HCT116 (cell line): ENCODE results near the gene PFDN2. TPM values are rescaled to one million over a fixed set of nuclear protein-coding genes. Genes with fewer than 3 reads are reported as not detected.

Experiments used
- ATAC-seq: fragments of 200-7000 bp; cut with Tn5 transposase; 2 replicates; pipeline ENCODE4 v1.9.1; 2020; ENCODE audit warnings: mild to moderate bottlenecking, moderate library complexity
- BruUV-seq: library from RNA; stranded (reverse); fragments of 400-500 nt; replicated peaks from 2 replicates; lab custom pipeline; 2021; lab: Mats Ljungman, UMichigan
- CTCF ChIA-PET: fragments of 300-600 bp; sonication (Branson Sonifier 250); formaldehyde crosslinking; loops from one replicate; lab custom pipeline; 2021; ENCODE audit warnings: antibody characterized with exemption; lab: Charles Lee
- POLR2A ChIA-PET: fragments of 300-600, 350-600 bp; sonication (Branson Sonifier 250); formaldehyde crosslinking; loops from one replicate; lab custom pipeline; 2021; ENCODE audit warnings: antibody characterized with exemption; lab: Charles Lee
- RAD21 ChIA-PET, 2 experiments: fragments of 300-600 bp; sonication (Branson Sonifier 250); formaldehyde crosslinking; loops; one replicate each; lab custom pipeline; 2023; ENCODE audit warnings: low total read pairs in 2 of 2; ENCODE audit not compliant: uncharacterized antibody in 2 of 2, unreplicated experiment in 2 of 2, low non-redundant PET in 1 of 2; lab: Charles Lee
- DNase-seq: peaks from one replicate; pipeline ENCODE4 v3.0.0-alpha.2; 2010; ENCODE audit warnings: low read depth, low spot score
- H2AFZ ChIP-seq: fragments of 200-600 bp; shearing (Covaris generic), sonication (generic); 2 replicates; pipeline ENCODE4 v1.6.1; 2017; ENCODE audit warnings: low read depth, mixed run types, mixed read lengths, antibody characterized with exemption, low read length; ENCODE audit not compliant: poor library complexity, severe bottlenecking
- H3K27ac ChIP-seq: 2 replicates; pipeline ENCODE4 v1.5.1; 2012; ENCODE audit warnings: low read depth, low read length
- H3K27me3 ChIP-seq: fragments of 200-600 bp; sonication (generic); 2 replicates; pipeline ENCODE4 v1.6.1; 2016; ENCODE audit warnings: mixed run types, low read length, mixed read lengths; ENCODE audit not compliant: insufficient read depth
- H3K36me3 ChIP-seq, 2 experiments: fragments of 200-500 bp in 1 of 2; fragments of 200-600 bp in 1 of 2; sonication (Bioruptor generic) in 1 of 2; sonication (generic) in 1 of 2; 2 replicates each; pipeline versions ENCODE4 v1.5.1 to v1.6.1; 2014 to 2016; ENCODE audit warnings: low read length in 2 of 2, inconsistent platforms in 1 of 2, mixed read lengths in 1 of 2, mixed run types in 1 of 2; ENCODE audit not compliant: insufficient read depth in 2 of 2, control insufficient read depth in 1 of 2
- H3K4me1 ChIP-seq, 2 experiments: fragments of 200-600 bp in 1 of 2; sonication (generic) in 1 of 2; 2 replicates each; pipeline versions ENCODE4 v1.5.1 to v1.6.1; 2012 to 2017; ENCODE audit warnings: low read length in 2 of 2, inconsistent platforms in 1 of 2, mild to moderate bottlenecking in 1 of 2, mixed read lengths in 1 of 2, mixed run types in 1 of 2, moderate library complexity in 1 of 2; ENCODE audit not compliant: insufficient read depth in 2 of 2, control insufficient read depth in 1 of 2
- H3K4me2 ChIP-seq: fragments of 200-600 bp; sonication (generic); 2 replicates; pipeline ENCODE4 v1.6.1; 2017; ENCODE audit warnings: mixed run types, low read length, mixed read lengths
- H3K4me3 ChIP-seq, 2 experiments: fragments of 200-600 bp in 1 of 2; sonication (generic) in 1 of 2; replicated peaks in 1 of 2; 2 replicates each; pipeline ENCODE4 v1.5.1; 2011 to 2016; ENCODE audit warnings: low read length in 2 of 2, control low read depth in 1 of 2, low read depth in 1 of 2, mild to moderate bottlenecking in 1 of 2, mixed read lengths in 1 of 2, mixed run types in 1 of 2
- H3K79me2 ChIP-seq: fragments of 200-600 bp; sonication (generic); 2 replicates; pipeline ENCODE4 v1.6.1; 2017; ENCODE audit warnings: mild to moderate bottlenecking, mixed run types, low read length, moderate library complexity, mixed read lengths; ENCODE audit not compliant: insufficient read depth
- H3K9ac ChIP-seq: fragments of 200-600 bp; sonication (generic); 2 replicates; pipeline ENCODE4 v1.6.1; 2016; ENCODE audit warnings: low read length, mixed read lengths
- H3K9me2 ChIP-seq: fragments of 200-600 bp; sonication (generic), shearing (Covaris generic); 2 replicates; pipeline ENCODE4 v1.6.1; 2017; ENCODE audit warnings: mixed run types, mild to moderate bottlenecking, moderate library complexity; ENCODE audit not compliant: insufficient read depth
- H3K9me3 ChIP-seq, 2 experiments: fragments of 200-500 bp in 1 of 2; fragments of 200-600 bp in 1 of 2; sonication (Bioruptor generic) in 1 of 2; sonication (generic) in 1 of 2; 2 replicates each; pipeline ENCODE4 v1.6.1; 2014 to 2017; ENCODE audit warnings: low read length in 2 of 2, mixed read lengths in 2 of 2, inconsistent platforms in 1 of 2, low read depth in 1 of 2, mild to moderate bottlenecking in 1 of 2, mixed run types in 1 of 2, moderate library complexity in 1 of 2; ENCODE audit not compliant: control insufficient read depth in 1 of 2, insufficient read depth in 1 of 2
- H4K20me1 ChIP-seq: fragments of 200-600 bp; sonication (generic), shearing (Covaris generic); 2 replicates; pipeline ENCODE4 v1.6.1; 2017; ENCODE audit warnings: mixed run types, mild to moderate bottlenecking, moderate library complexity; ENCODE audit not compliant: insufficient read depth
- CEBPB ChIP-seq: IDR thresholded peaks from 2 replicates; pipeline ENCODE4 v1.6.1; 2012; ENCODE audit warnings: low read depth
- EGR1 ChIP-seq: IDR thresholded peaks from 2 replicates; pipeline ENCODE4 v1.6.1; 2012; ENCODE audit warnings: low read depth
- JUND ChIP-seq: IDR thresholded peaks from 2 replicates; pipeline ENCODE4 v1.6.1; 2012
- MAX ChIP-seq: IDR thresholded peaks from 2 replicates; pipeline ENCODE4 v1.6.1; 2012
- RAD21 ChIP-seq: IDR thresholded peaks from 2 replicates; pipeline ENCODE4 v1.6.1; 2012; ENCODE audit warnings: low read depth, mild to moderate bottlenecking
- SIN3A ChIP-seq: IDR thresholded peaks from 2 replicates; pipeline ENCODE4 v1.6.1; 2012; ENCODE audit warnings: low read depth
- SP1 ChIP-seq: IDR thresholded peaks from 2 replicates; pipeline ENCODE4 v1.6.1; 2012; ENCODE audit warnings: low read depth
- SRF ChIP-seq: IDR thresholded peaks from 2 replicates; pipeline ENCODE4 v1.6.1; 2012; ENCODE audit warnings: low read depth
- TCF7L2 ChIP-seq: IDR thresholded peaks from 2 replicates; pipeline ENCODE4 v1.7.0; 2011; ENCODE audit warnings: borderline replicate concordance, inconsistent platforms; ENCODE audit not compliant: insufficient read depth, insufficient read length; ENCODE audit errors: extremely low read depth
- ZFX ChIP-seq: fragments of 450-650 bp; IDR thresholded peaks from 2 replicates; pipeline ENCODE4 v1.6.1; 2017
- intact Hi-C: fragments of 100-400 bp; cut with micrococcal nuclease; formaldehyde crosslinking; loops from 2 replicates; pipeline ENCODE4 v1.10.0; 2022
- total RNA-seq: library from RNA; stranded (reverse); gene quantifications from one replicate; pipeline ENCODE4 v1.2.1, GENCODE V29; 2021; ENCODE audit not compliant: unreplicated experiment
- TF ChIP-seq, protein P1 (sequence below), 3 experiments: fragments of 200-600 bp in 1 of 3; sonication (generic) in 1 of 3; IDR thresholded peaks in 2 of 3; conservative IDR thresholded peaks in 1 of 3; 2 replicates each; pipeline ENCODE4 v1.5.1; 2012 to 2017; ENCODE audit warnings: low read depth in 2 of 3, low read length in 2 of 3, antibody characterized with exemption in 1 of 3, borderline replicate concordance in 1 of 3, control low read depth in 1 of 3, mild to moderate bottlenecking in 1 of 3, mixed read lengths in 1 of 3, mixed run types in 1 of 3, moderate library complexity in 1 of 3; ENCODE audit not compliant: insufficient read depth in 1 of 3
- TF ChIP-seq, protein P2 (sequence below): IDR thresholded peaks from 2 replicates; pipeline ENCODE4 v1.6.1; 2012

PFDN2 gene
- total RNA-seq, 1 experiment from 2014 or later: 179 TPM

GRCh38 chr1:161059293-161059692, 58.5 kb downstream of the PFDN2 start:
- TF ChIP-seq, protein P1, sequence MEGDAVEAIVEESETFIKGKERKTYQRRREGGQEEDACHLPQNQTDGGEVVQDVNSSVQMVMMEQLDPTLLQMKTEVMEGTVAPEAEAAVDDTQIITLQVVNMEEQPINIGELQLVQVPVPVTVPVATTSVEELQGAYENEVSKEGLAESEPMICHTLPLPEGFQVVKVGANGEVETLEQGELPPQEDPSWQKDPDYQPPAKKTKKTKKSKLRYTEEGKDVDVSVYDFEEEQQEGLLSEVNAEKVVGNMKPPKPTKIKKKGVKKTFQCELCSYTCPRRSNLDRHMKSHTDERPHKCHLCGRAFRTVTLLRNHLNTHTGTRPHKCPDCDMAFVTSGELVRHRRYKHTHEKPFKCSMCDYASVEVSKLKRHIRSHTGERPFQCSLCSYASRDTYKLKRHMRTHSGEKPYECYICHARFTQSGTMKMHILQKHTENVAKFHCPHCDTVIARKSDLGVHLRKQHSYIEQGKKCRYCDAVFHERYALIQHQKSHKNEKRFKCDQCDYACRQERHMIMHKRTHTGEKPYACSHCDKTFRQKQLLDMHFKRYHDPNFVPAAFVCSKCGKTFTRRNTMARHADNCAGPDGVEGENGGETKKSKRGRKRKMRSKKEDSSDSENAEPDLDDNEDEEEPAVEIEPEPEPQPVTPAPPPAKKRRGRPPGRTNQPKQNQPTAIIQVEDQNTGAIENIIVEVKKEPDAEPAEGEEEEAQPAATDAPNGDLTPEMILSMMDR (IDR thresholded peaks at IDR 0.05 in 2 of 3, conservative IDR thresholded peaks at IDR 0.05 in 1 of 3; ENCODE audit: borderline replicate concordance in 1 of 3, insufficient read depth in 1 of 3, low read depth in 2 of 3, low read length in 2 of 3): no peak
- TF ChIP-seq SP1 (no peak), CEBPB (no peak), RAD21 (no peak), SRF (no peak), ZFX (no peak), EGR1 (no peak), TCF7L2 (no peak), MAX (no peak), JUND (no peak), SIN3A (no peak)
- TF ChIP-seq, protein P2, sequence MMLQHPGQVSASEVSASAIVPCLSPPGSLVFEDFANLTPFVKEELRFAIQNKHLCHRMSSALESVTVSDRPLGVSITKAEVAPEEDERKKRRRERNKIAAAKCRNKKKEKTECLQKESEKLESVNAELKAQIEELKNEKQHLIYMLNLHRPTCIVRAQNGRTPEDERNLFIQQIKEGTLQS: no peak
- no peaks in the 10 kb centered on the region for H3K27me3 ChIP-seq
- H3K36me3 ChIP-seq: no peaks in the 10 kb centered on the region
- no TSS peak for BruUV-seq
- intact Hi-C loops: no loop called here
- H3K9ac ChIP-seq: no peak overlapping the region
- no peak overlapping the region for H2AFZ ChIP-seq
- ATAC-seq (no peak), DNase-seq (no peak)
- ChIA-PET CTCF (interaction anchor here (1.1 kb wide), 1 partner anchor 12 kb away, joined by 3 read pairs; no protein-coding TSS in a partner anchor), POLR2A (no interaction called here), RAD21 (no interaction called here)
- H3K4me1 ChIP-seq: no peaks in the 10 kb centered on the region
- no peaks in the 10 kb centered on the region for H3K9me2 ChIP-seq
- H3K27ac ChIP-seq: no peak overlapping the region
- H3K4me3 ChIP-seq: no peak overlapping the region
- no peak overlapping the region for H3K4me2 ChIP-seq
- no peaks in the 10 kb centered on the region for H3K79me2 ChIP-seq
- no peaks in the 10 kb centered on the region for H3K9me3 ChIP-seq
- no peaks in the 10 kb centered on the region for H4K20me1 ChIP-seq
